K562 (cell line): ENCODE data around the gene OLR1. TPM values are rescaled to one million over a fixed set of nuclear protein-coding genes. Genes with fewer than 3 reads are reported as not detected.

Experiments
- ERF ChIP-seq: fragments of 450-650 bp; formaldehyde crosslinking; IDR thresholded peaks from 2 replicates; pipeline ENCODE4 v1.4.0; 2020; ENCODE audit warnings: mild to moderate bottlenecking, mixed read lengths
- FOS ChIP-seq: IDR thresholded peaks from 3 replicates; pipeline ENCODE4 v1.6.1; 2011; ENCODE audit not compliant: insufficient read length; ENCODE audit errors: extremely low read depth
- FOXA3 ChIP-seq, 2 experiments: fragments of 450-650 bp in 1 of 2; sonication (generic) in 1 of 2; formaldehyde crosslinking; IDR thresholded peaks in 1 of 2; conservative IDR thresholded peaks in 1 of 2; 2 replicates each; pipeline versions ENCODE4 v1.4.0 to v1.8.0; 2020 to 2022; ENCODE audit warnings: mild to moderate bottlenecking in 2 of 2, missing genetic modification reagents in 1 of 2
- HSF4 ChIP-seq: fragments of 250-450 bp; sonication (Bioruptor Pico); IDR thresholded peaks from 2 replicates; pipeline ENCODE4 v2.1.2; 2022; ENCODE audit warnings: mild to moderate bottlenecking, moderate library complexity, borderline replicate concordance
- NFIX ChIP-seq: fragments of 250-450 bp; sonication (Bioruptor Pico); IDR thresholded peaks from 2 replicates; pipeline ENCODE4 v1.4.0; 2020; ENCODE audit warnings: low read depth, mild to moderate bottlenecking, moderate library complexity
- PYGO2 ChIP-seq: fragments of 450-650 bp; IDR thresholded peaks from 2 replicates; pipeline ENCODE4 v1.6.1; 2016; ENCODE audit warnings: mild to moderate bottlenecking, missing genetic modification characterization, moderate library complexity, missing compliant biosample characterization
- SMC3 ChIP-seq: conservative IDR thresholded peaks from 2 replicates; pipeline ENCODE4 v1.6.1; 2011; ENCODE audit warnings: low read depth, low read length, improper control_type of control experiment; ENCODE audit not compliant: insufficient read depth
- TAL1 ChIP-seq: fragments of 450-650 bp; IDR thresholded peaks from 2 replicates; pipeline ENCODE4 v1.6.1; 2016; ENCODE audit warnings: mild to moderate bottlenecking
- TOE1 ChIP-seq, 2 experiments: fragments of 450-650 bp in 1 of 2; sonication (generic) in 1 of 2; formaldehyde crosslinking in 1 of 2; IDR thresholded peaks; 2 replicates each; pipeline versions ENCODE4 v1.7.1 to v1.8.0; 2016 to 2022; ENCODE audit warnings: borderline replicate concordance in 2 of 2, mild to moderate bottlenecking in 2 of 2, antibody characterized with exemption in 1 of 2, inconsistent platforms in 1 of 2, low read depth in 1 of 2, missing genetic modification reagents in 1 of 2, moderate library complexity in 1 of 2
- polyA plus RNA-seq, 8 experiments: library from polyadenylated mRNA; depleted of rRNA in 4 of 8; stranded (reverse) in 5 of 8; unstranded in 3 of 8; fragments of >200 nt; fragmentation: Nextera tagmentation in 2 of 8; fragmentation: Illumina TruSeq in 1 of 8; extraction: Ambion mirVana in 2 of 8; extraction: Trizol in 1 of 8; gene quantifications; 2 replicates each; pipeline versions ENCODE4 v1.2.1 to v1.2.3, GENCODE V29; 2011 to 2014; ENCODE audit warnings: inconsistent platforms in 1 of 8, missing spikeins in 1 of 8
- total RNA-seq, 7 experiments: library from RNA; depleted of rRNA in 6 of 7; stranded (reverse); fragments of >200 nt in 6 of 7; fragmentation: Illumina TruSeq in 2 of 7; extraction: Trizol in 2 of 7; gene quantifications; 2 replicates each; pipeline versions ENCODE4 v1.2.1 to v1.2.3, GENCODE V29; 2011 to 2021; ENCODE audit warnings: low replicate concordance in 1 of 7
- TF ChIP-seq, protein P1 (sequence below): fragments of 250-450 bp; sonication (Bioruptor Pico); IDR thresholded peaks from 2 replicates; pipeline ENCODE4 v1.5.0; 2022; ENCODE audit warnings: mild to moderate bottlenecking
- TF ChIP-seq, protein P2 (sequence below): fragments of 450-650 bp; formaldehyde crosslinking; IDR thresholded peaks from 2 replicates; pipeline ENCODE4 v1.4.0; 2020; ENCODE audit warnings: mild to moderate bottlenecking, moderate library complexity
- TF ChIP-seq, protein P3 (sequence below), 3 experiments: IDR thresholded peaks in 2 of 3; conservative IDR thresholded peaks in 1 of 3; 2 replicates each; pipeline ENCODE4 v1.5.1; 2011 to 2012; ENCODE audit warnings: low read length in 3 of 3, mild to moderate bottlenecking in 3 of 3, control low read depth in 2 of 3, improper control_type of control experiment in 1 of 3, inconsistent platforms in 1 of 3, low read depth in 1 of 3, mixed read lengths in 1 of 3, moderate library complexity in 1 of 3; ENCODE audit not compliant: insufficient read depth in 2 of 3

Gene OLR1
- total and polyA plus RNA-seq, 9 of the 15 experiments (the other 6 are each of a cell fraction or from before 2014, with no cell fraction given) = not detected

DNA sequence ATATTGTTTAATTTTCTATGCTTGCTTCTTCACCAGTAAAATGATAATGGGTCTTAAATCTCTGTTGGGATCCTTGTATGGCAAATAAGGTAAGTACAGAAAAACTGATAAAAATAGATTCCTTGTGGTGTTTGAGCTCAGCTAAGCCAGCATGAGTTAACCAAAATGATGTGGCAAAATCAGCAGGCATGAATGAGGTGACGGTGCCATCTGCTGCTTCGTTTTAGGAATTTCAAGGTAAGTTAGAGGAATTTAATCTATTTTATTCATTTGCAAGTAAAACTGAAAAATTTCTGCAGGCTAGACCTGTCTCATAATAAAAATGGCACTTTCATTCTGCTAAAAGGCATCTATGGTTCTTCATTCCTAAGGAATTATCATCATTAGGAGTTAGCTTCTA lies 31.9 kb downstream of the OLR1 start (continued):
- TF ChIP-seq FOXA3 (CRISPR knock-in tag; conservative IDR thresholded peaks at IDR 0.05 in 1 of 2, IDR thresholded peaks at IDR 0.05 in 1 of 2) = no peak
- TF ChIP-seq NFIX (CRISPR knock-in tag) = no peak
- TF ChIP-seq HSF4 = no peak
- no peak for TF ChIP-seq ERF (CRISPR knock-in tag)
- TF ChIP-seq SMC3 = peak; percentile 29; the same call in 1 of the 2 replicates
- no peak for TF ChIP-seq FOS
- TF ChIP-seq, protein P1, sequence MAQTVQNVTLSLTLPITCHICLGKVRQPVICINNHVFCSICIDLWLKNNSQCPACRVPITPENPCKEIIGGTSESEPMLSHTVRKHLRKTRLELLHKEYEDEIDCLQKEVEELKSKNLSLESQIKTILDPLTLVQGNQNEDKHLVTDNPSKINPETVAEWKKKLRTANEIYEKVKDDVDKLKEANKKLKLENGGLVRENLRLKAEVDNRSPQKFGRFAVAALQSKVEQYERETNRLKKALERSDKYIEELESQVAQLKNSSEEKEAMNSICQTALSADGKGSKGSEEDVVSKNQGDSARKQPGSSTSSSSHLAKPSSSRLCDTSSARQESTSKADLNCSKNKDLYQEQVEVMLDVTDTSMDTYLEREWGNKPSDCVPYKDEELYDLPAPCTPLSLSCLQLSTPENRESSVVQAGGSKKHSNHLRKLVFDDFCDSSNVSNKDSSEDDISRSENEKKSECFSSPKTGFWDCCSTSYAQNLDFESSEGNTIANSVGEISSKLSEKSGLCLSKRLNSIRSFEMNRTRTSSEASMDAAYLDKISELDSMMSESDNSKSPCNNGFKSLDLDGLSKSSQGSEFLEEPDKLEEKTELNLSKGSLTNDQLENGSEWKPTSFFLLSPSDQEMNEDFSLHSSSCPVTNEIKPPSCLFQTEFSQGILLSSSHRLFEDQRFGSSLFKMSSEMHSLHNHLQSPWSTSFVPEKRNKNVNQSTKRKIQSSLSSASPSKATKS (CRISPR knock-in tag) = no peak
- TF ChIP-seq PYGO2 = no peak
- TF ChIP-seq, protein P2, sequence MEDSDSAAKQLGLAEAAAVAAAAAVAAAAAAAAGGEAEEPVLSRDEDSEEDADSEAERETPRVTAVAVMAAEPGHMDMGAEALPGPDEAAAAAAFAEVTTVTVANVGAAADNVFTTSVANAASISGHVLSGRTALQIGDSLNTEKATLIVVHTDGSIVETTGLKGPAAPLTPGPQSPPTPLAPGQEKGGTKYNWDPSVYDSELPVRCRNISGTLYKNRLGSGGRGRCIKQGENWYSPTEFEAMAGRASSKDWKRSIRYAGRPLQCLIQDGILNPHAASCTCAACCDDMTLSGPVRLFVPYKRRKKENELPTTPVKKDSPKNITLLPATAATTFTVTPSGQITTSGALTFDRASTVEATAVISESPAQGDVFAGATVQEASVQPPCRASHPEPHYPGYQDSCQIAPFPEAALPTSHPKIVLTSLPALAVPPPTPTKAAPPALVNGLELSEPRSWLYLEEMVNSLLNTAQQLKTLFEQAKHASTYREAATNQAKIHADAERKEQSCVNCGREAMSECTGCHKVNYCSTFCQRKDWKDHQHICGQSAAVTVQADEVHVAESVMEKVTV (CRISPR knock-in tag) = peak; percentile 39; the same call in 1 of the 2 replicates
- no peak for TF ChIP-seq TAL1
- TF ChIP-seq TOE1 (IDR thresholded peaks at IDR 0.05; ENCODE audit: borderline replicate concordance) = no peak
- TF ChIP-seq TOE1 (CRISPR knock-in tag; IDR thresholded peaks at IDR 0.05; ENCODE audit: borderline replicate concordance, low read depth) = no peak
- TF ChIP-seq, protein P3, sequence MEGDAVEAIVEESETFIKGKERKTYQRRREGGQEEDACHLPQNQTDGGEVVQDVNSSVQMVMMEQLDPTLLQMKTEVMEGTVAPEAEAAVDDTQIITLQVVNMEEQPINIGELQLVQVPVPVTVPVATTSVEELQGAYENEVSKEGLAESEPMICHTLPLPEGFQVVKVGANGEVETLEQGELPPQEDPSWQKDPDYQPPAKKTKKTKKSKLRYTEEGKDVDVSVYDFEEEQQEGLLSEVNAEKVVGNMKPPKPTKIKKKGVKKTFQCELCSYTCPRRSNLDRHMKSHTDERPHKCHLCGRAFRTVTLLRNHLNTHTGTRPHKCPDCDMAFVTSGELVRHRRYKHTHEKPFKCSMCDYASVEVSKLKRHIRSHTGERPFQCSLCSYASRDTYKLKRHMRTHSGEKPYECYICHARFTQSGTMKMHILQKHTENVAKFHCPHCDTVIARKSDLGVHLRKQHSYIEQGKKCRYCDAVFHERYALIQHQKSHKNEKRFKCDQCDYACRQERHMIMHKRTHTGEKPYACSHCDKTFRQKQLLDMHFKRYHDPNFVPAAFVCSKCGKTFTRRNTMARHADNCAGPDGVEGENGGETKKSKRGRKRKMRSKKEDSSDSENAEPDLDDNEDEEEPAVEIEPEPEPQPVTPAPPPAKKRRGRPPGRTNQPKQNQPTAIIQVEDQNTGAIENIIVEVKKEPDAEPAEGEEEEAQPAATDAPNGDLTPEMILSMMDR (IDR thresholded peaks at IDR 0.05 in 2 of 3, conservative IDR thresholded peaks at IDR 0.05 in 1 of 3; ENCODE audit: insufficient read depth in 2 of 3, low read depth in 1 of 3, low read length in 3 of 3) = peak; percentile 31 to 55 (median 43); a peak in 3 of 6 replicates
